ENCODE data around the gene BARHL1. TPM values are rescaled to one million over a fixed set of nuclear protein-coding genes. Genes with fewer than 3 reads are reported as not detected.

The BARHL1 gene
- total and polyA plus RNA-seq, 9 of the 15 experiments (the other 6 are each of a cell fraction or from before 2014, with no cell fraction given) = not detected

DNA sequence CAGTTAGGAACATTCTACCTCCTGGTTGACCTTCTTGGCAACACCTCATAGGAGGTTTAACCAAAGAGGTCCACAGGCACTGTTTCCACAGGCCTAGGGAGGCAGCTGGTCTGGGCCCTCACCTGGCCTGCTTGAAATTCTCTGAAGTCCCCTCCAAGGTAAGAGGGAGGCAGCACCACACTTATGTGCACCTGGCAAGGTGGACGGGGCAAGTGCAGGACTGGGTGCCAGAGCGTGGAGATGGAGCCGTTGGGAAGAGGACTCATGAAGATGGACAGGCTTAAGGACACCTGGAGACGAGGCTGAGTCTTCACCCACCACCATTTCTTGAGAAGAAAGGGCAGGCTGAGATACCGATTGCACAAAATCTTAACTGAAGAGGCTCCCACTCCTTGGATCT, 6.6 kb upstream of the BARHL1 start:
- Histone ChIP-seq H3K4me1 (replicated peaks in 1 of 2; ENCODE audit: control insufficient read depth in 2 of 2, insufficient read depth in 2 of 2, low read length in 2 of 2) (no peaks in the 10 kb centered on the region; a peak in 1 of 5 replicates), H2AFZ (ENCODE audit: low read depth, low read length) (no peak overlapping the region), H3K9me3 (replicated peaks; ENCODE audit: control insufficient read depth, insufficient read depth, low read depth, low read length) (no peaks in the 10 kb centered on the region), H3K36me3 (ENCODE audit: control insufficient read depth, insufficient read depth, low read length) (no peaks in the 10 kb centered on the region), H3K27ac (ENCODE audit: extremely low read depth, low read depth, low read length) (no peak overlapping the region), H3K4me2 (ENCODE audit: insufficient read depth, low read length) (no peak overlapping the region), H3K4me3 (no peak overlapping the region), H3K27me3 (ENCODE audit: control insufficient read depth in 2 of 2, insufficient read depth in 2 of 2, low read length in 2 of 2) (peaks cover 4 to 62% of the 10 kb centered on the region in 2 experiments; a peak in 3 of 5 replicates), H3K9ac (ENCODE audit: insufficient read depth in 1 of 2, low read depth in 2 of 2, low read length in 2 of 2) (no peak overlapping the region), H3K9me1 (ENCODE audit: control insufficient read depth, insufficient read depth, low read length) (no peaks in the 10 kb centered on the region), H4K20me1 (replicated peaks; ENCODE audit: control insufficient read depth, insufficient read depth, low read length) (peaks cover 18% of the 10 kb centered on the region), H3K79me2 (ENCODE audit: control insufficient read depth, insufficient read depth, low read length) (no peaks in the 10 kb centered on the region)
- no peak for DNase-seq (ENCODE audit: extremely low read depth in 1 of 4, low spot score in 3 of 4)
- no TSS peak for BruUV-seq (replicated peaks)
- TF ChIP-seq FOXJ3 (CRISPR knock-in tag; IDR thresholded peaks at IDR 0.05) = no peak
- no peak for TF ChIP-seq BRD4 (IDR thresholded peaks at IDR 0.05)
- no peak for TF ChIP-seq ETV5 (CRISPR knock-in tag; IDR thresholded peaks at IDR 0.05; ENCODE audit: low read depth)
- TF ChIP-seq ZBTB49 (CRISPR knock-in tag; IDR thresholded peaks at IDR 0.05; ENCODE audit: borderline replicate concordance) = no peak
- TF ChIP-seq U2AF1 (optimal IDR thresholded peaks at IDR 0.05; ENCODE audit: low read depth, low read length) = no peak
- no peak for TF ChIP-seq NFE2L1 (tag; IDR thresholded peaks at IDR 0.05; ENCODE audit: borderline replicate concordance, low read depth)
- TF ChIP-seq YBX1 (IDR thresholded peaks at IDR 0.05) = no peak
- TF ChIP-seq, protein P1, sequence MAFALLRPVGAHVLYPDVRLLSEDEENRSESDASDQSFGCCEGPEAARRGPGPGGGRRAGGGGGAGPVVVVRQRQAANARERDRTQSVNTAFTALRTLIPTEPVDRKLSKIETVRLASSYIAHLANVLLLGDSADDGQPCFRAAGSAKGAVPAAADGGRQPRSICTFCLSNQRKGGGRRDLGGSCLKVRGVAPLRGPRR (CRISPR knock-in tag; IDR thresholded peaks at IDR 0.05) = no peak
- no peak for TF ChIP-seq SP2 (IDR thresholded peaks at IDR 0.05; ENCODE audit: extremely low read depth, low read depth, low read length, poor library complexity, severe bottlenecking)
- no peak for TF ChIP-seq KLF13 (tag; IDR thresholded peaks at IDR 0.05; ENCODE audit: borderline replicate concordance, low read depth)
- TF ChIP-seq SMARCB1 (IDR thresholded peaks at IDR 0.05; ENCODE audit: insufficient read length, low read depth) = no peak
- TF ChIP-seq RHOXF2B (CRISPR knock-in tag; conservative IDR thresholded peaks at IDR 0.05) = no peak
- TF ChIP-seq, protein P2, sequence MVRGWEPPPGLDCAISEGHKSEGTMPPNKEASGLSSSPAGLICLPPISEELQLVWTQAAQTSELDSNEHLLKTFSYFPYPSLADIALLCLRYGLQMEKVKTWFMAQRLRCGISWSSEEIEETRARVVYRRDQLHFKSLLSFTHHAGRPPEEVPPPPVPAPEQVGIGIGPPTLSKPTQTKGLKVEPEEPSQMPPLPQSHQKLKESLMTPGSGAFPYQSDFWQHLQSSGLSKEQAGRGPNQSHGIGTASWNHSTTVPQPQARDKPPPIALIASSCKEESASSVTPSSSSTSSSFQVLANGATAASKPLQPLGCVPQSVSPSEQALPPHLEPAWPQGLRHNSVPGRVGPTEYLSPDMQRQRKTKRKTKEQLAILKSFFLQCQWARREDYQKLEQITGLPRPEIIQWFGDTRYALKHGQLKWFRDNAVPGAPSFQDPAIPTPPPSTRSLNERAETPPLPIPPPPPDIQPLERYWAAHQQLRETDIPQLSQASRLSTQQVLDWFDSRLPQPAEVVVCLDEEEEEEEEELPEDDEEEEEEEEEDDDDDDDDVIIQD (CRISPR knock-in tag; IDR thresholded peaks at IDR 0.05) = no peak
- TF ChIP-seq, protein P3, sequence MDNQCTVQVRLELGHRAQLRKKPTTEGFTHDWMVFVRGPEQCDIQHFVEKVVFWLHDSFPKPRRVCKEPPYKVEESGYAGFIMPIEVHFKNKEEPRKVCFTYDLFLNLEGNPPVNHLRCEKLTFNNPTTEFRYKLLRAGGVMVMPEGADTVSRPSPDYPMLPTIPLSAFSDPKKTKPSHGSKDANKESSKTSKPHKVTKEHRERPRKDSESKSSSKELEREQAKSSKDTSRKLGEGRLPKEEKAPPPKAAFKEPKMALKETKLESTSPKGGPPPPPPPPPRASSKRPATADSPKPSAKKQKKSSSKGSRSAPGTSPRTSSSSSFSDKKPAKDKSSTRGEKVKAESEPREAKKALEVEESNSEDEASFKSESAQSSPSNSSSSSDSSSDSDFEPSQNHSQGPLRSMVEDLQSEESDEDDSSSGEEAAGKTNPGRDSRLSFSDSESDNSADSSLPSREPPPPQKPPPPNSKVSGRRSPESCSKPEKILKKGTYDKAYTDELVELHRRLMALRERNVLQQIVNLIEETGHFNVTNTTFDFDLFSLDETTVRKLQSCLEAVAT (IDR thresholded peaks at IDR 0.05) = no peak
- WGBS (ENCODE audit: insufficient coverage, low coverage, missing lambda C conversion rate) = 0% methylated on average over 5 of the region's 5 CpGs
- no peak for FAIRE-seq
- in situ Hi-C loops (cut with MboI) = loop anchor here (5.0 kb wide), 1 partner anchor 164 kb away; the partner anchor contains the start of gene CFAP77
- ChIA-PET POLR2A (interaction anchor here (0.6 kb wide), 1 partner anchor 79 kb away, joined by 3 read pairs; no protein-coding TSS in a partner anchor), CTCF (ENCODE audit: low intra/inter-chr PET ratio) (interaction anchor here (1.3 to 3.3 kb wide), 2 partner anchors 68 to 164 kb away, joined by 6 to 24 read pairs; no protein-coding TSS in a partner anchor)
- intact Hi-C loops (cut with micrococcal nuclease) = loop anchor here (1.0 to 5.0 kb wide), 4 partner anchors 69 to 409 kb away; no protein-coding TSS in a partner anchor
- ATAC-seq = no peak

Measured in K562 (cell line).